Measurements from ENCODE around the gene RBM23. TPM values are rescaled to one million over a fixed set of nuclear protein-coding genes. Genes with fewer than 3 reads are reported as not detected.
A peak's percentile ranks its signal among the peaks of the same experiment; 100 is the strongest.

Gene RBM23
- total and polyA plus RNA-seq, 10 of the 15 experiments (the other 5 are each of a cell fraction or from before 2014, with no cell fraction given), result 54.0 to 72.6 (median 61.3) TPM

DNA sequence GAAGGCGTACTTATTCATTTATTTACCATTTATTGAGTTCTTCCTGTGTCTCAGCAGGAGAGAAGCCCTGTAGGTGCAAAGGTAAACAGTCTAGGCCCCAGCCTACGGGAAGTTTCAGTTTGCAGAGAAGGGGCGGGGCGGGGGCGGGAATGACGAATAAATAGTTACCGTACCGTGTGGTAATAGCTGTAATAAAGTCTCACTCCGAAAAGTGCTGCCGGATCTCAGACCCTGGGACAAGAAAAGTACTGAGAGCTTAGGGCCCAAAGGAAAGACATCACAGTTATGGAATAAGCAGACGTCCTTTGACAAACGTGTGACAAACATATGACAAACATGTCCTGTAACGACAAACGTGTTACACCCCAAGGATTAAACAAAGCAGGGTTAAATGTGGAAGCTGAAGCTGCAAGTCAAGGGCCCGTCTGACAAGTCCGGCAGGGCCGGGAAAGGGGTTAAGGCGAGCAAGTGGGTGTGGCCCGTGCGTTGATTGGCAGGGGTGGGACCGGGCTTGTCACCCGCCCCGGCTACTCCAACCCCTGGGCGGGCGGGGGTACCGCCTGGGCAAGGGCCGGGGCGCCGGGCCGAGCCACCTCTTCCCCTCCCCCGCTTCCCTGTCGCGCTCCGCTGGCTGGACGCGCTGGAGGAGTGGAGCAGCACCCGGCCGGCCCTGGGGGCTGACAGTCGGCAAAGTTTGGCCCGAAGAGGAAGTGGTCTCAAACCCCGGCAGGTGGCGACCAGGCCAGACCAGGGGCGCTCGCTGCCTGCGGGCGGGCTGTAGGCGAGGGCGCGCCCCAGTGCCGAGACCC lies 47.5 kb downstream of the RBM23 start, which contains the start of gene LRP10 (continued):
- no peak for TF ChIP-seq PAX8 (IDR thresholded peaks at IDR 0.05)
- no peak for TF ChIP-seq BMI1 (IDR thresholded peaks at IDR 0.05; ENCODE audit: borderline replicate concordance)
- TF ChIP-seq, protein P1, sequence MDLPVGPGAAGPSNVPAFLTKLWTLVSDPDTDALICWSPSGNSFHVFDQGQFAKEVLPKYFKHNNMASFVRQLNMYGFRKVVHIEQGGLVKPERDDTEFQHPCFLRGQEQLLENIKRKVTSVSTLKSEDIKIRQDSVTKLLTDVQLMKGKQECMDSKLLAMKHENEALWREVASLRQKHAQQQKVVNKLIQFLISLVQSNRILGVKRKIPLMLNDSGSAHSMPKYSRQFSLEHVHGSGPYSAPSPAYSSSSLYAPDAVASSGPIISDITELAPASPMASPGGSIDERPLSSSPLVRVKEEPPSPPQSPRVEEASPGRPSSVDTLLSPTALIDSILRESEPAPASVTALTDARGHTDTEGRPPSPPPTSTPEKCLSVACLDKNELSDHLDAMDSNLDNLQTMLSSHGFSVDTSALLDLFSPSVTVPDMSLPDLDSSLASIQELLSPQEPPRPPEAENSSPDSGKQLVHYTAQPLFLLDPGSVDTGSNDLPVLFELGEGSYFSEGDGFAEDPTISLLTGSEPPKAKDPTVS (IDR thresholded peaks at IDR 0.05; ENCODE audit: low read depth, low read length), result no peak
- TF ChIP-seq RCOR1 (conservative IDR thresholded peaks at IDR 0.05; ENCODE audit: low read depth, low read length), result no peak
- TF ChIP-seq RB1 (IDR thresholded peaks at IDR 0.05; ENCODE audit: borderline replicate concordance), result no peak
- no peak for TF ChIP-seq BCL11A (IDR thresholded peaks at IDR 0.05; ENCODE audit: low read depth, low read length)
- no peak for TF ChIP-seq TARDBP (IDR thresholded peaks at IDR 0.05; ENCODE audit: borderline replicate concordance)
- no peak for TF ChIP-seq FOS (IDR thresholded peaks at IDR 0.05; ENCODE audit: borderline replicate concordance, extremely low read depth, insufficient read length)
- no peak for TF ChIP-seq CBX3 (IDR thresholded peaks at IDR 0.05; ENCODE audit: borderline replicate concordance, low read depth)
- no peak for TF ChIP-seq RFX5 (IDR thresholded peaks at IDR 0.05; ENCODE audit: low read depth, low read length)
- no peak for TF ChIP-seq ZSCAN29 (IDR thresholded peaks at IDR 0.05)
- TF ChIP-seq ZZZ3 (IDR thresholded peaks at IDR 0.05; ENCODE audit: control insufficient read depth, insufficient read length, low read depth), result no peak
- no peak for TF ChIP-seq MTA2 (IDR thresholded peaks at IDR 0.05; ENCODE audit: low read depth)
- no peak for TF ChIP-seq ZBTB4 (CRISPR knock-in tag; IDR thresholded peaks at IDR 0.05)
- no peak for TF ChIP-seq NRF1 (conservative IDR thresholded peaks at IDR 0.05; ENCODE audit: low read depth, low read length)
- no peak for TF ChIP-seq MEF2A (IDR thresholded peaks at IDR 0.05; ENCODE audit: insufficient read depth, low read depth, low read length)
- TF ChIP-seq, protein P2, sequence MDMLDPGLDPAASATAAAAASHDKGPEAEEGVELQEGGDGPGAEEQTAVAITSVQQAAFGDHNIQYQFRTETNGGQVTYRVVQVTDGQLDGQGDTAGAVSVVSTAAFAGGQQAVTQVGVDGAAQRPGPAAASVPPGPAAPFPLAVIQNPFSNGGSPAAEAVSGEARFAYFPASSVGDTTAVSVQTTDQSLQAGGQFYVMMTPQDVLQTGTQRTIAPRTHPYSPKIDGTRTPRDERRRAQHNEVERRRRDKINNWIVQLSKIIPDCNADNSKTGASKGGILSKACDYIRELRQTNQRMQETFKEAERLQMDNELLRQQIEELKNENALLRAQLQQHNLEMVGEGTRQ (IDR thresholded peaks at IDR 0.05; ENCODE audit: borderline replicate concordance, low read depth, low read length), result no peak
- peak; percentile 80 for TF ChIP-seq NBN (IDR thresholded peaks at IDR 0.05)
- TF ChIP-seq, protein P3, sequence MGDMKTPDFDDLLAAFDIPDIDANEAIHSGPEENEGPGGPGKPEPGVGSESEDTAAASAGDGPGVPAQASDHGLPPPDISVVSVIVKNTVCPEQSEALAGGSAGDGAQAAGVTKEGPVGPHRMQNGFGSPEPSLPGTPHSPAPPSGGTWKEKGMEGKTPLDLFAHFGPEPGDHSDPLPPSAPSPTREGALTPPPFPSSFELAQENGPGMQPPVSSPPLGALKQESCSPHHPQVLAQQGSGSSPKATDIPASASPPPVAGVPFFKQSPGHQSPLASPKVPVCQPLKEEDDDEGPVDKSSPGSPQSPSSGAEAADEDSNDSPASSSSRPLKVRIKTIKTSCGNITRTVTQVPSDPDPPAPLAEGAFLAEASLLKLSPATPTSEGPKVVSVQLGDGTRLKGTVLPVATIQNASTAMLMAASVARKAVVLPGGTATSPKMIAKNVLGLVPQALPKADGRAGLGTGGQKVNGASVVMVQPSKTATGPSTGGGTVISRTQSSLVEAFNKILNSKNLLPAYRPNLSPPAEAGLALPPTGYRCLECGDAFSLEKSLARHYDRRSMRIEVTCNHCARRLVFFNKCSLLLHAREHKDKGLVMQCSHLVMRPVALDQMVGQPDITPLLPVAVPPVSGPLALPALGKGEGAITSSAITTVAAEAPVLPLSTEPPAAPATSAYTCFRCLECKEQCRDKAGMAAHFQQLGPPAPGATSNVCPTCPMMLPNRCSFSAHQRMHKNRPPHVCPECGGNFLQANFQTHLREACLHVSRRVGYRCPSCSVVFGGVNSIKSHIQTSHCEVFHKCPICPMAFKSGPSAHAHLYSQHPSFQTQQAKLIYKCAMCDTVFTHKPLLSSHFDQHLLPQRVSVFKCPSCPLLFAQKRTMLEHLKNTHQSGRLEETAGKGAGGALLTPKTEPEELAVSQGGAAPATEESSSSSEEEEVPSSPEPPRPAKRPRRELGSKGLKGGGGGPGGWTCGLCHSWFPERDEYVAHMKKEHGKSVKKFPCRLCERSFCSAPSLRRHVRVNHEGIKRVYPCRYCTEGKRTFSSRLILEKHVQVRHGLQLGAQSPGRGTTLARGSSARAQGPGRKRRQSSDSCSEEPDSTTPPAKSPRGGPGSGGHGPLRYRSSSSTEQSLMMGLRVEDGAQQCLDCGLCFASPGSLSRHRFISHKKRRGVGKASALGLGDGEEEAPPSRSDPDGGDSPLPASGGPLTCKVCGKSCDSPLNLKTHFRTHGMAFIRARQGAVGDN (IDR thresholded peaks at IDR 0.05), result peak; percentile 27; the same call in 1 of the 2 replicates
- no peak; a peak in 1 of 4 replicates for TF ChIP-seq ETV6 (conservative IDR thresholded peaks at IDR 0.05 in 1 of 2, IDR thresholded peaks at IDR 0.05 in 1 of 2; ENCODE audit: borderline replicate concordance in 1 of 2, low read depth in 1 of 2)

All from GM12878 (cell line).